Activated T-helper 9 cell treated with anti-CD3 and anti-CD28 coated beads, Interleukin-2, amount 50 U/mL, for 16 hours (primary cell): Measurements from ENCODE around the gene ATP1A2.
"Not testable (repeated sequence)": the region's sequence is repeated elsewhere in the genome, so short reads cannot be mapped to it uniquely, and the experiment has no call there.

ENCODE experiments used
- DNase-seq: peaks from one replicate; pipeline ENCODE4 v3.0.0-alpha.2; 2020; ENCODE audit warnings: low read depth

ATP1A2 gene

GRCh38 chr1:160124705-160125478, 9.3 kb downstream of the ATP1A2 start:
- no peak for DNase-seq

DNA sequence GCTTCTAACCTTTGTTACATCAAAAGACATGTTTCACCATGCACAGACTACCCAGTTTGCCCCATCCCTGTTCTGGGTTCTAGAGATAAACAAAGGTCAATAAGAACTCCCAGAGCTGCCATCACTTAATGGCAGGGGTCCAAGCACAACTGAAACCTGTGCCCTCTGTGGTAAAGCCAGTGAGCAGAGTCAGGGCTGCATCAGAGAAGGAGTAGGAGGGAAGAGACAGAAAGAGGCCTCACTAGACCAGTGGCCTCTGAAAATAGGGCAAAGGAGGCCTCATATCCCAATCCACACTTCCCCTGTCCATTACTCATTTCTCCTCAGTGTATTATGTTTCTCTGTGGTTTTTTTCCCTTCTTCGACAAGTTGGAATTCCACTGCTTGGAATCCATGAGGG, 10.2 kb downstream of the ATP1A2 start:
- no peak for DNase-seq

DNA sequence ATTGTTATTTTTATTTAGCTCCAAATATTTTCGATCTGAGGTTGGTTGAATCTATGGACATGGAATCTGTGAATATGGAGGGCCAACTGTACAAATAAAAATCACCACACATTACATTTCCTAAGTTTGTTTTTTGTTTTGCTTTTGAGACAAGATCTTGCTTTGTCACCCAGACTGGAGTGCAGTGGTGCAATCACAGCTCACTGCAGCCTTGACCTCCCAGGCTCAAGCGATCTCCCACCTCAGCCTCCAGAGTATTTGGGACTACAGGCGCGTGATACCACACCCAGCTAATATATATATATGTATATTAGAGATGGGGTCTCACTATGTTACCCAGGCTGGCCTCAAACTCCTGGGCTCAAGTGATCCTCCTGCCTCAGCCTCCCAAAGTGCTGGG, 10.8 kb downstream of the ATP1A2 start:
- DNase-seq = not testable (repeated sequence)

DNA sequence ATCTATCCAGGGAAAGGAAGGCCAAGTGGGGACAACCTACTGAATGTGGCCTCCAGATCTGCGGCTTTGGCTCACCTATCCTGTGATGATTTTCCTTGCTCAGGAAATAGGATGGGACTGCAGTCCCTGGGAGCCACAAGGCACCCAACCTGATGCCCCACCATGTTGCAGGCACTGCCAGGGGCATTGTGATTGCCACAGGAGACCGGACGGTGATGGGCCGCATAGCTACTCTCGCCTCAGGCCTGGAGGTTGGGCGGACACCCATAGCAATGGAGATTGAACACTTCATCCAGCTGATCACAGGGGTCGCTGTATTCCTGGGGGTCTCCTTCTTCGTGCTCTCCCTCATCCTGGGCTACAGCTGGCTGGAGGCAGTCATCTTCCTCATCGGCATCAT, 11.8 kb downstream of the ATP1A2 start:
- DNase-seq = no peak

- DNase-seq = no peak
These were observed 12.4 kb downstream of the ATP1A2 start for GRCh38 chr1:160127865-160128523.

GRCh38 chr1:160128636-160129035, 13.1 kb downstream of the ATP1A2 start:
- no peak for DNase-seq

DNA sequence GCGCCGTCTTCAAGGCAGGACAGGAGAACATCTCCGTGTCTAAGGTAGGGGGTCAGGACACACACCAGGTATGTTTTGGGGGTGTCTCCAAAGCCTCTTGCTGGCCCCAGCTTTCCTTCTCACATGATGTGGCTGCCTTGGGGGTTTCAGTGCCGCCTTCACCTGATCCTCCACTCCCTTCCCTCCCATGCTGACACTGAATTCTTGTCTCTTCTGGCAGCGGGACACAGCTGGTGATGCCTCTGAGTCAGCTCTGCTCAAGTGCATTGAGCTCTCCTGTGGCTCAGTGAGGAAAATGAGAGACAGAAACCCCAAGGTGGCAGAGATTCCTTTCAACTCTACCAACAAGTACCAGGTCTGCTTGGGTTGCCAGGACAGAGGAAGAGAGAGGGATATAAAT, 13.5 kb downstream of the ATP1A2 start:
- DNase-seq = no peak

- DNase-seq = no peak
These were observed 14.0 kb downstream of the ATP1A2 start for GRCh38 chr1:160129558-160129957.

DNA sequence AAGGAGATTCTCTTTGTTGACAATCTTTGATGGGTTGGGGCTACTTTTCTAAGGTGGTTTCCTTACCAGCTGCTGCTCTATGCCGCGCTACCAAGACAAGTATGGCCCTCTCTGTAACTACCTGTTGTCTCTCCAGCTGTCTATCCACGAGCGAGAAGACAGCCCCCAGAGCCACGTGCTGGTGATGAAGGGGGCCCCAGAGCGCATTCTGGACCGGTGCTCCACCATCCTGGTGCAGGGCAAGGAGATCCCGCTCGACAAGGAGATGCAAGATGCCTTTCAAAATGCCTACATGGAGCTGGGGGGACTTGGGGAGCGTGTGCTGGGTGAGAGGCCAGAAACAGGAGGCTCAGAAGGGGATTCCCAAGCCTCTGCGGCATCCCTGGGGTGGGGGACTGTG, 14.4 kb downstream of the ATP1A2 start:
- DNase-seq = no peak

GRCh38 chr1:160130486-160130885, 14.9 kb downstream of the ATP1A2 start:
- no peak for DNase-seq

DNA sequence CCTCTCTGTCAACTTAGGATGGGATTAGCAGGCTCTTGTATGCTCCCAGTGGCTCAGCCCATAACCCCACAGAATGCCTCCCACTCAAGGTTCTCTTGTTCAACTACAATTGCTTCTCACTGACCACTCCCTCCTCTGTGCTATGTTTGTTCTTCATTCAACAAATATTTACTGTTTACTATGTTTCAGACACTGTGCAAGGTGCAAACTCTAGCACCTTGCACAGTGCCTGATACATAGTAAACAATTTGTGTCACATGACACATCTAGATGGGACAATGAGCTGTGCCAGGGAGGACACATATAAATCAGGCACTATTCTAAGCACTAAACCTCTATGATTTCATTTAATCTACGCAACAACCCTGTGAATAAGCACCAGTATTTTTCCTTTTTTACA, 15.4 kb downstream of the ATP1A2 start:
- no peak for DNase-seq

DNA sequence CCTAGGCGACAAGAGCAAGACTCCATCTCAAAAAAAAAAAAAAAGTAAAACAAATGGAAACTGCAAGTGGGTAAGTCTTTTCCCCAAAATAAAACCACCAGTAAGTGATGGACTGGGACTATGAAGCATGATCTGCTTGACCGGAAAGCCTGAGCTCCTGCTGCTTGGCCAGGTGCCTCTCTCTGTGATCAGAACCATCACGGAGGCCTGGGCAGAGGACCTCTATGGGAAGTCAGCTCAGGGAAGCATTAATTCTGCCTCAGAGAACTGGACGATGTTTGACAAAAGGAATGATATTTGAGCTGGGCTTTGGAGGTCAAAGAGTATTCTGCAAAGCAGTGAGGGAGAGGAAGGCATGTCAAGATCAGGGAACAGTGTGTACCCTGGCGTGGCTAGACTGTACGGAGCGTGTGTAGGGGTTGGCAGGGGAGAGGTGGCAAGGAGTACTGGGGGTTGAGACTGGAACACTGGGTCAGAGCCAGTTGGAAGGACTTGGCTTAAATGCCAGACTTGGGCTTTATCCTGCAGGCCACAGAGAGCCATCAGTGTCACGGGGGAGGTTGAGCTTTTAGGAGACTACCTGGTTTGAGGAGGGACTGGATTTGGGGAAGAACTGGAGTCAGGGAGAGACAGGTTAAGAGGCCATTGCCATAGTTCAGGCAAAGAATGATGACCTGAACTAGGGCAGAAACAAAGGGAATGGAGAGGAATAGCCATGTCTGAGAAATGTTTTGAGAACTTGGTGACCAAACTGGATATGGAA, 16.4 kb downstream of the ATP1A2 start:
- DNase-seq = no peak

- DNase-seq = no peak
These were observed 18.6 kb downstream of the ATP1A2 start for GRCh38 chr1:160133990-160134770.

GRCh38 chr1:160134791-160135572, 19.4 kb downstream of the ATP1A2 start:
- DNase-seq = no peak

DNA sequence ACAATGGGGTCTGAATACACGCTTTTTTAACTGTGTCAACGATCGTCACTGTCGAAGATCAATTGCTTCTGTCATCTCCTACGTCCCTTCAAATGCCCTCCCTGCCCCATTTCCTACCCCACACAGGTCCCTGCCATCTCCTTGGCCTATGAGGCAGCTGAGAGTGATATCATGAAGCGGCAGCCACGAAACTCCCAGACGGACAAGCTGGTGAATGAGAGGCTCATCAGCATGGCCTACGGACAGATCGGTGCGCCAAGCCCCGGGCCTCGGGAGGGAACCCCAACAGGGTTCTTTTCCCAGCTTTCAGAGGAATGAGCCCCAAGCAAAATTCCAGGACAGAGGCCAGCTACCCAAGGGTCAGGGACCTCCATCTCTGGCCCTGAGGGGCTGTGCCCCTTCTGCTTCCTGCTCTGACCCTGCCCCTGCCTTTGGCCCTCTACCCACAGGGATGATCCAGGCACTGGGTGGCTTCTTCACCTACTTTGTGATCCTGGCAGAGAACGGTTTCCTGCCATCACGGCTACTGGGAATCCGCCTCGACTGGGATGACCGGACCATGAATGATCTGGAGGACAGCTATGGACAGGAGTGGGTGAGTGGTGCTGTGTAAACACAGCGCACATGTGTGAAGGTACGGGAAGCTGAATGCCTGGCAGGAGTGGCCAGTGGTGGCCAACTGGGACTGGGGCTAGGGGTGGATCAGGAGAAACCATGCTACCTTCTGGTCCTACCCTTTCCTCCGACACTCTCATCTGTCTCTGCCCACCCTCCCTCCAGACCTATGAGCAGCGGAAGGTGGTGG, 20.8 kb downstream of the ATP1A2 start:
- no peak for DNase-seq

DNA sequence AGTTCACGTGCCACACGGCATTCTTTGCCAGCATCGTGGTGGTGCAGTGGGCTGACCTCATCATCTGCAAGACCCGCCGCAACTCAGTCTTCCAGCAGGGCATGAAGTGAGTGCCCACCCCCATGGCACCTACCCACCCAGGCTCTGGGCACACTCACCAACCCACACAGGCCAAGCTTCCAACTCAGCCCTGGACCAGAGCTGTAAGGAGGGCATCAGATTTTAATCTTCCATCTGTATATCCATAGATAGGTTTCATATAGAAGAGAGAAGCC, 21.3 kb downstream of the ATP1A2 start:
- no peak for DNase-seq

DNA sequence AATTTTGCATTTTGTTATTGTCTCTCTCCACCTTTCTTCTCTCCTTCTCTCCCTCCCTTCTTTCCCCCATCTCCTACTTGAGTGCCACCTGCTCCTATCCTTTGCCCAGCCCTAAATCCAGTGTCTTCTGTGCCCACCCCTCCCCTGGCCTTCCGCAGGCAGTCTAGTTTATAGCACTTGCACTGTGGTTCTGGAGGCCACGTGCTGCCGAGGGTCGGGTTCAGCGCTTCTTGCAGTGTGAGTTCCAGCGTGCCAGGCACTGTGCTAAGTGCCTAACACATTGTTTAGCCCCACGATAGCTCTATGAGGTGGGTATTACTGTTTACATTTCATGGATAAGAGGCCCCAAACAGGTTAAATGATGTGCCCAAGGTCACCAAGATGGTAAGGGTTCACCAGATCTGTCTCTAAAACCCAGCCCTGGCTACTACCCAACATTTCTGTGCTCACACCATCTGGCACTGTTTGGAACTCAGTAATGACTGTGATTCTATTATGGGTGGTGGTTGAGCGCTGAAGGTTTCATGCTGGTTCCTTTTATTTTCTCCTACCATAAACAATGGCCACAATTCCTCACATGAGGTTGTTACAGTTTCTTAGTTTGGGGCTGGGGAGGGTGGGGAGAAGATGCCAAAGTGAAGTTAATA, 21.8 kb downstream of the ATP1A2 start:
- DNase-seq = no peak

GRCh38 chr1:160139840-160140239, 24.3 kb downstream of the ATP1A2 start:
- DNase-seq = no peak

GRCh38 chr1:160143695-160144094, 28.1 kb downstream of the ATP1A2 start:
- DNase-seq = no peak

DNA sequence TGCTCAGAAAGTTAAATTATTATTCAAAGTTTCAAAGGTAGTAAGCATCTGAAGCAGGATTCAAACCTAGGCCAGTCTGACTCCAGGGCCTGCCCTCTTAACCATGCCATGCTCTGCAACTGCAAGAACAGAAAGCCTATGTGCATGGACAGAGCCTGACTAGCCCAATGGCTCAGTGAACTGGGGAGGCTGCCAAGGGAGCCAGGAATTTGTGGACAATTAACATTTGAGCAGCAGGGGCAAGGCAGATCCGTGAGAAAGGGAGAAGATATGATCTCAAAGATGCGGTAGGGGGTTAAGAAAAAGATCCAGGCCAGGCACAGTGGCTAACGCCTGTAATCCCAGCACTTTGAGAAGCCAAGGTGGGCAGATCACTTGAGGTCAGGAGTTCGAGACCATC, 29.4 kb downstream of the ATP1A2 start:
- no peak for DNase-seq
